ENCODE measurements around the gene UST. TPM values are rescaled to one million over a fixed set of nuclear protein-coding genes. Genes with fewer than 3 reads are reported as not detected.
"Not testable (repeated sequence)": the region's sequence is repeated elsewhere in the genome, so short reads cannot be mapped to it uniquely, and the experiment has no call there.

The UST gene
- total RNA-seq, 2 experiments from 2014 or later: 1.5 to 2.3 TPM

DNA sequence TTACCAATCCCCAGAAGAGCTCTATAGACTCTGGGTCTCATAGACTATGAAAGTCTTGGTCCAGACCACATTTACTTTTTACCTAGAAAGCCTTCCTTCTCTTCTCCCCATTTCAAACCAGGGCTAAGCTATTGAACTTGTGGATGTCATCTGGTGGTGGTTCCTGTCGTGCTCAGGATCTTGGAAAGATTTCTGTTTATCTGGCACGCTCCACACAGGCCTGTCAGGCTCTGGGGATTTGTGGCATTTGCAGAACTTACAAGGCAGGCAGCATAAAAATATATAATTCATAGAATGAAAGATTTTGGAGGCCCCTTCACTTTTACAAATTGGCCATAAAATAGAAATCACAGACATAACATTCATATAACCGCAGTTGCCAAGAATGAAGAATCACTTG, 188.1 kb downstream of the UST start:
- Mint-ChIP-seq H3K4me3 (no peak overlapping the region), H3K9me3 (ENCODE audit: low read depth) (no peaks in the 10 kb centered on the region), H3K27me3 (no peaks in the 10 kb centered on the region), H3K27ac (no peak overlapping the region), H3K4me1 (peaks cover 1% of the 10 kb centered on the region), H3K36me3 (no peaks in the 10 kb centered on the region)
- ATAC-seq: no peak
- no peak for DNase-seq
- CTCF ChIA-PET: no interaction called here

GRCh38 chr6:148935705-148936435, 189.0 kb downstream of the UST start:
- Mint-ChIP-seq H3K27me3 (no peaks in the 10 kb centered on the region), H3K27ac (no peak overlapping the region), H3K4me1 (peaks cover 1% of the 10 kb centered on the region), H3K4me3 (no peak overlapping the region), H3K36me3 (no peaks in the 10 kb centered on the region), H3K9me3 (ENCODE audit: low read depth) (no peaks in the 10 kb centered on the region)
- DNase-seq (no peak), ATAC-seq (no peak)
- CTCF ChIA-PET: no interaction called here

- Mint-ChIP-seq H3K4me1 (peaks cover 5% of the 10 kb centered on the region), H3K27ac (no peak overlapping the region), H3K36me3 (no peaks in the 10 kb centered on the region), H3K4me3 (no peak overlapping the region), H3K9me3 (ENCODE audit: low read depth) (no peaks in the 10 kb centered on the region), H3K27me3 (no peaks in the 10 kb centered on the region)
- ATAC-seq (no peak), DNase-seq (no peak)
- CTCF ChIA-PET: interaction anchor here (1.7 kb wide), 1 partner anchor 365 kb away, joined by 5 read pairs; no protein-coding TSS in a partner anchor
These were observed 196.6 kb downstream of the UST start for GRCh38 chr6:148943451-148943850.

DNA sequence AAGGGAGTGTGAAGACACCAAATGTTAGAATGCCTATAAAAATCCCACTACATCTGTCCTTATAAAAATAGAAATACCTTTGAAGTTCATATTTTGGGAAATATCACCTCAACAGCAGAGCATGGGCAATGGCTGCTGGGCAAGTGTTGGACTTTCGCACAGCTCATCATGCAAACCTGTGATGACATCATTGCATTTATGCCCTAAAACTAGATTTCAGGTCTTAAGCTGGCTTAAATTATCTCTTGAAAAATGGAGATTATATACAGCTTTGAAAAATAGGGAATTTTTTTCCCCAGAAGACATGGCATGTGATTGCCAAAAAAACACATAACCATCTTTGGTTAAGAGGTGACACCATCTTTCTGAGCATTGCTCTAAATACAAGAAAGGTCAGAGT, 197.8 kb downstream of the UST start:
- Mint-ChIP-seq H3K4me3 (no peak overlapping the region), H3K36me3 (no peaks in the 10 kb centered on the region), H3K4me1 (peaks cover 4% of the 10 kb centered on the region), H3K9me3 (ENCODE audit: low read depth) (no peaks in the 10 kb centered on the region), H3K27me3 (no peaks in the 10 kb centered on the region), H3K27ac (no peak overlapping the region)
- DNase-seq: no peak
- CTCF ChIA-PET: interaction anchor here (0.5 to 1.7 kb wide), 3 partner anchors 35 to 372 kb away, joined by 3 to 5 read pairs (median 3); no protein-coding TSS in a partner anchor
- ATAC-seq: no peak

- Mint-ChIP-seq H3K4me1 (peaks cover 4% of the 10 kb centered on the region), H3K27me3 (no peaks in the 10 kb centered on the region), H3K9me3 (ENCODE audit: low read depth) (no peaks in the 10 kb centered on the region), H3K27ac (no peak overlapping the region), H3K4me3 (no peak overlapping the region), H3K36me3 (no peaks in the 10 kb centered on the region)
- DNase-seq: no peak
- ATAC-seq: no peak
- CTCF ChIA-PET: interaction anchor here (0.5 to 1.7 kb wide), 5 partner anchors 36 to 601 kb away, joined by 3 to 5 read pairs (median 3); no protein-coding TSS in a partner anchor
These were observed 198.6 kb downstream of the UST start for GRCh38 chr6:148945301-148946021.

- ATAC-seq (peak; percentile 92), DNase-seq (peak; percentile 84)
- Mint-ChIP-seq H3K36me3 (no peaks in the 10 kb centered on the region), H3K27me3 (peaks cover 3% of the 10 kb centered on the region), H3K4me1 (peaks cover 4% of the 10 kb centered on the region), H3K9me3 (ENCODE audit: low read depth) (no peaks in the 10 kb centered on the region), H3K4me3 (no peak overlapping the region), H3K27ac (no peak overlapping the region)
- CTCF ChIA-PET: interaction anchor here (0.9 to 2.4 kb wide), 10 partner anchors 9 to 371 kb away, joined by 3 to 13 read pairs (median 4); partner anchors contain the start of gene UST
These were observed 201.0 kb downstream of the UST start for GRCh38 chr6:148947621-148948444.

GRCh38 chr6:148951662-148952061, 204.8 kb downstream of the UST start:
- Mint-ChIP-seq H3K9me3 (ENCODE audit: low read depth) (no peaks in the 10 kb centered on the region), H3K4me1 (peaks cover 2% of the 10 kb centered on the region), H3K27me3 (peaks cover 3% of the 10 kb centered on the region), H3K36me3 (peaks cover 2% of the 10 kb centered on the region), H3K4me3 (no peak overlapping the region), H3K27ac (no peak overlapping the region)
- ATAC-seq (no peak), DNase-seq (no peak)
- CTCF ChIA-PET: interaction anchor here (1.7 kb wide), 1 partner anchor 391 kb away, joined by 4 read pairs; no protein-coding TSS in a partner anchor

DNA sequence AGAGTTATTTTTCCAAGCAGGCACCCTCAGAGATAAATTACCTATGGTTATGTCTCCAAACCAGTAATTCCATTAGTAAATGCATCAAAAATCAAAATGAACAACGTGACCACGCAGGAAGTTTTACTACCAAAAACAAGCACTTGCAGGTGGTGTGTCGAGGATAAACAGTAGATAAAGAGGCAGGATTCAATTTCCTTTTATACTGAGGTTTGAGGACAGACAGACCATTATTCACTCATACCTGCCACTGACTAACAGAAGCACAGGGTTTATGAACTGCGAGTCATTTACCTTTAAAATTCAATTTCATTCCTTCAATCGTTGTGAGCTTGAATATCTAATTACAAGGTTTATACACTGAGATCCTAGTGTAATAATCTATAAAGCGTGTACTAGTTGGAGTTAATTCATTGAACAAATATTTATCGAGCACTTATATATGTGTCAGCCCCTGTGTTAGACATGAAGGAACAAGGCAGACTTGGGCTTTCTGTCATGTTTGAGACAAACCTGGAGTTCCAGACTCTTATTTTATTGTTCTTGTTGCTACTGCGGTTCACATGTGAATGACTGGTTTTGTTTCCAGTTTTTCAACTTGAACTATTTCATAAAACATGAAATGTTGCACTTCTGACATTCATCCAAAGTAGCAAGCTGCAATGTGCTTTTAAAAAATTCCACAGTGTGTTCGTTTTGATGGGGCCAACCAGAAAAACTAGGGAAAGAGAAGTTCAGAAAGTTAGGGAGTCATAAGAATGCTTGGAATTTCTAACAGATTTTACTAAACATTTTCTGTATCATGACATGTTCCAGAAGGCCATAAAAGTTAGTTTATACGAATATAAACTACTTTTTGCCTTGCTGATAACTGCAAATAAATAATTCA, 205.6 kb downstream of the UST start:
- CTCF ChIA-PET: no interaction called here
- no peak for ATAC-seq

GRCh38 chr6:148954461-148954860, 207.6 kb downstream of the UST start:
- Mint-ChIP-seq H3K9me3 (ENCODE audit: low read depth) (no peaks in the 10 kb centered on the region), H3K27ac (no peak overlapping the region), H3K4me3 (no peak overlapping the region), H3K27me3 (peaks cover 3% of the 10 kb centered on the region), H3K36me3 (peaks cover 2% of the 10 kb centered on the region), H3K4me1 (no peaks in the 10 kb centered on the region)
- CTCF ChIA-PET: no interaction called here
- no peak for ATAC-seq
- no peak for DNase-seq

More for the DNA sequence above, 205.6 kb downstream of the UST start:
- Mint-ChIP-seq H3K9me3 (ENCODE audit: low read depth) (no peaks in the 10 kb centered on the region), H3K4me1 (peaks cover 2% of the 10 kb centered on the region), H3K27ac (no peak overlapping the region), H3K4me3 (no peak overlapping the region), H3K36me3 (peaks cover 2% of the 10 kb centered on the region), H3K27me3 (peaks cover 3% of the 10 kb centered on the region)
- DNase-seq: no peak

- Mint-ChIP-seq H3K36me3 (peaks cover 2% of the 10 kb centered on the region), H3K9me3 (ENCODE audit: low read depth) (no peaks in the 10 kb centered on the region), H3K27me3 (peaks cover 3% of the 10 kb centered on the region), H3K4me3 (no peak overlapping the region), H3K27ac (no peak overlapping the region), H3K4me1 (no peaks in the 10 kb centered on the region)
- DNase-seq (no peak), ATAC-seq (no peak)
- CTCF ChIA-PET: no interaction called here
These were observed 208.1 kb downstream of the UST start for GRCh38 chr6:148954934-148955333.

DNA sequence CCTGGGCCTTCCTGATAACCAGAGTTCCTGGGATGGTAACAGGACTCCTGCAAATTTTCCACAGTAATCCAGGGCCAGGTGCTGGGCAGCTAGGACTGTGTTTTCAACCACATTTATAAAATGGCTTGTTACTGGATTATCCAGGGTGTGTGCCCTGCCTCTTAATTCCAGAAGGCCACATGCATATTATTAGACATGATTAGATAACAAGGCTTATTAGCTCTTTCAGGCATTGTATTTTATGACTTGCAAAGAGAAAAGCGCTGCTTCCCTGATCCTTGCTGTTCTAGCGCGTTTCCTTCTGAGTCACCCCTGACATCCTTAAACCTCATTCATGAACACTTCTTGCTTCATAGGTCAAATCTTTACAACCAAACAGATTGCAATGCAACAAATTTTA, 208.6 kb downstream of the UST start:
- no peak for ATAC-seq
- Mint-ChIP-seq H3K4me3 (no peak overlapping the region), H3K36me3 (peaks cover 2% of the 10 kb centered on the region), H3K27ac (no peak overlapping the region), H3K9me3 (ENCODE audit: low read depth) (no peaks in the 10 kb centered on the region), H3K4me1 (no peaks in the 10 kb centered on the region), H3K27me3 (peaks cover 3% of the 10 kb centered on the region)
- CTCF ChIA-PET: no interaction called here
- no peak for DNase-seq

DNA sequence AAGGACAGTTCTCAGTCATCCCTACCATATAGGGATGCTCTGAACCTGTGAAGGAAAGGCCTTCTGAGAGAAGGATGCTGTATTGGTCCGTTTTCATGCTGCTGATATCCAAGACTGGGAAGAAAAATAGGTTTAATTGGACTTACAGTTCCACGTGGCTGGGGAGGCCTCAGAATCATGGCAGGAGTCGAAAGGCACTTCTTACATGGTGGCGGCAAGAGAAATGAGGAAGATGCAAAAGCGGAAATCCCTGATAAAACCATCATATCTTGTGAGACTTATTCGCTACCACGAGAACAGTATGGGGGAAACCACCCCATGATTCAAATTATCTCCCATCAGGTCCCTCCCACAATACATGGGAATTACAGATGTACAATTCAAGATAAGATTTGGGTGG, 209.3 kb downstream of the UST start:
- ATAC-seq, H3K36me3 Mint-ChIP-seq, H3K27me3 Mint-ChIP-seq: not testable (repeated sequence)

More for the DNA sequence above, 209.3 kb downstream of the UST start:
- CTCF ChIA-PET; DNase-seq; H3K4me3 Mint-ChIP-seq; H3K9me3 Mint-ChIP-seq (ENCODE audit: low read depth); H3K27ac Mint-ChIP-seq; H3K4me1 Mint-ChIP-seq: not testable (repeated sequence)
